ENCODE results near the gene BSN. TPM values are rescaled to one million over a fixed set of nuclear protein-coding genes. Genes with fewer than 3 reads are reported as not detected.

Gene BSN
- total RNA-seq, 6 experiments from 2014 or later, result 0.31 to 0.68 (median 0.50) TPM

GRCh38 chr3:49641921-49642707 lies 87.8 kb downstream of the BSN start:
- TF ChIP-seq POLR2A (IDR thresholded peaks at IDR 0.05) (no peak), CTCF (IDR thresholded peaks at IDR 0.05) (no peak)
- Histone ChIP-seq H3K27ac (no peak overlapping the region), H3K4me1 (peaks cover 0 to 9% (median 0%) of the 10 kb centered on the region in 4 donors), H3K27me3 (no peaks in the 10 kb centered on the region), H3K36me3 (no peaks in the 10 kb centered on the region), H3K4me3 (no peak overlapping the region), H3K9me3 (no peaks in the 10 kb centered on the region)
- WGBS (ENCODE audit: insufficient coverage, low coverage, low lambda C conversion rate, missing lambda C conversion rate), result 87% methylated on average over 4 of the region's 14 CpGs
- DNase-seq (no peak), ATAC-seq (no peak)
- intact Hi-C loops (cut with DNase I), result no loop called here

- Histone ChIP-seq H3K27ac (no peak overlapping the region), H3K9me3 (no peaks in the 10 kb centered on the region), H3K36me3 (no peaks in the 10 kb centered on the region), H3K4me1 (peaks cover 0 to 9% (median 0%) of the 10 kb centered on the region in 4 donors), H3K27me3 (no peaks in the 10 kb centered on the region), H3K4me3 (no peak overlapping the region)
- TF ChIP-seq POLR2A (IDR thresholded peaks at IDR 0.05) (no peak), CTCF (IDR thresholded peaks at IDR 0.05) (no peak)
- intact Hi-C loops (cut with DNase I), result no loop called here
- ATAC-seq (no peak), DNase-seq (no peak)
- no CpG with 5 or more reads among the region's 9 CpGs for WGBS (ENCODE audit: insufficient coverage, low coverage, low lambda C conversion rate, missing lambda C conversion rate)
Measured at GRCh38 chr3:49642708-49643145, 88.5 kb downstream of the BSN start.

GRCh38 chr3:49644684-49645083 lies 90.4 kb downstream of the BSN start:
- WGBS (ENCODE audit: insufficient coverage, low coverage, low lambda C conversion rate, missing lambda C conversion rate), result 81% methylated on average over 6 of the region's 8 CpGs
- intact Hi-C loops (cut with DNase I), result no loop called here
- DNase-seq (no peak), ATAC-seq (peak in 3 of 4 donors; percentile 11 to 69 (median 23))
- TF ChIP-seq CTCF (IDR thresholded peaks at IDR 0.05) (no peak), POLR2A (IDR thresholded peaks at IDR 0.05) (no peak)
- H3K27ac ChIP-seq, result no peak overlapping the region
- H3K4me1 ChIP-seq, result peaks cover 0 to 9% (median 0%) of the 10 kb centered on the region in 4 donors
- H3K36me3 ChIP-seq, result no peaks in the 10 kb centered on the region
- H3K4me3 ChIP-seq, result no peak overlapping the region
- no peaks in the 10 kb centered on the region for H3K9me3 ChIP-seq
- H3K27me3 ChIP-seq, result no peaks in the 10 kb centered on the region

- 19% methylated on average over 2 of the region's 3 CpGs for WGBS (ENCODE audit: insufficient coverage, low coverage, low lambda C conversion rate, missing lambda C conversion rate)
- H3K27ac ChIP-seq, result no peak overlapping the region
- DNase-seq (no peak), ATAC-seq (peak in 3 of 4 donors; percentile 8 to 50 (median 43))
- intact Hi-C loops (cut with DNase I), result no loop called here
- H3K27me3 ChIP-seq, result no peaks in the 10 kb centered on the region
- no peaks in the 10 kb centered on the region for H3K9me3 ChIP-seq
- peaks cover 0 to 9% (median 0%) of the 10 kb centered on the region in 4 donors for H3K4me1 ChIP-seq
- no peak for TF ChIP-seq CTCF (IDR thresholded peaks at IDR 0.05)
- TF ChIP-seq POLR2A (IDR thresholded peaks at IDR 0.05), result no peak
- H3K36me3 ChIP-seq, result no peaks in the 10 kb centered on the region
- H3K4me3 ChIP-seq, result no peak overlapping the region
Measured at GRCh38 chr3:49646236-49646635, 92.0 kb downstream of the BSN start.

Measured in right lobe of liver (tissue), 6 donors.